GM12801 (cell line): ENCODE measurements around the gene LANCL2.

Experiments
- CTCF ChIP-seq: IDR thresholded peaks from one replicate; pipeline ENCODE4 v1.5.1; 2011; ENCODE audit warnings: control low read depth; ENCODE audit not compliant: insufficient read length; ENCODE audit errors: extremely low read depth

Gene LANCL2

GRCh38 chr7:55463686-55464262 lies 98.6 kb downstream of the LANCL2 start:
- no peak for TF ChIP-seq CTCF

GRCh38 chr7:55464422-55464821 lies 99.3 kb downstream of the LANCL2 start:
- no peak for TF ChIP-seq CTCF

DNA sequence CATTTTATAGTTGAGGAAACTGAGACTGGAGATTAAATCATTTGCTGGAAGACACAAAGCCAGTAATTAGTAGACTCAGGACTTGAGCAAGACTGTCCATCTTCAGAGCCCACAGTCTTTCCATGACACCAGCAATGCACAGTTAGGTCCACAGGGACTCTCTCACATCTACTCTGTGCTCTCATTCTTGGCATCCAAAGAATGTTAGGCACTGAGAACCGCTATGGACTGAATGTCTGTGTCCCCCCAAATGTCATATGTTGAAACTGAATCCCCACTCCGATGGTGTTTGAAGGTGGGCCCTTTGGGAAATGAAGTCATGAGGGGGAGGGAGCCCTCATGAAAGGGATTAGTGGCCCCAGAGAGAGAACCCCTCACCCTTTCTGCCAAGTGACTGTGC lies 100.6 kb downstream of the LANCL2 start:
- TF ChIP-seq CTCF = no peak

GRCh38 chr7:55467047-55467593 lies 102.0 kb downstream of the LANCL2 start:
- TF ChIP-seq CTCF = no peak

GRCh38 chr7:55468495-55468894 lies 103.4 kb downstream of the LANCL2 start:
- no peak for TF ChIP-seq CTCF

- no peak for TF ChIP-seq CTCF
Measured at GRCh38 chr7:55469271-55469681, 104.1 kb downstream of the LANCL2 start.

DNA sequence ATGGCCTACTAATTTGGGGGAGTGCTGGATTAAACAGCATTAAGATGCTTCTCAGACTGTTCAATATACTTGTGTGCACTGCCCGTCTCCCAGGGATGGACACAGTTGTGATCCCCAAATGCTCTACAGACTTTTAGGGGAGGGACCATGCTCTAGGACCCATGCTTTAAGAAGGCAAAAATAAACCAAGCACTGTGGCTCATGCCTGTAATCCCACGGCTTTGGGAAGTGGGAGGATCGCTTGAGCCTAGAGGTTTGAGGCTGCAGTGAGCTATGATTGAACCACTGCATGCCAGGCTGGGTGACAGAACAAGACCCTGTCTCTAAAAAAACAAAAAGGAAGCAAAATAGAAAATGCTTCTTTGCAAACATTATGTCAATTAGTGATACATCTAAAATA lies 104.6 kb downstream of the LANCL2 start:
- TF ChIP-seq CTCF = no peak

DNA sequence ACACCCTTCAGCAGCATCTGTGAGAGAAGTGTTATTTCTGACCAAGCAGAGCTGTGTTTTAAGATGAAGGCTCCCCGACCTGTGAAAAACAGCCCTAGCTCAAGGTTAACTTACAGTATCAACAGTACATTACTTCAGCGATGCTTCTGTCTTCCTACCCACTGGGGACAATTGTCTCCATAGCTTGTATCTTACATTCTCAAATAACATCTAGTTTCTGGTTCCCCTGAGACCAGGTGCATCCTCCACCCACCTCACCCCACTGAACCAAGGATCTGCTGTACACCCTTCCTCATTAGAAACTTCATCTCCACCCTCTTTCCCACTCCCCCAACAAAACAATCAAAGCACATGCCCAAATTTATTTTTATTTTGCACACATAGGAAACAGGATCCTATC lies 105.1 kb downstream of the LANCL2 start:
- TF ChIP-seq CTCF = no peak
